ENCODE data around the gene MYZAP. TPM values are rescaled to one million over a fixed set of nuclear protein-coding genes. Genes with fewer than 3 reads are reported as not detected.

Gene MYZAP
- polyA plus RNA-seq, 1 donor (not counting 4 experiments of a cell fraction or from before 2014, with no cell fraction given) = 1.8 TPM

GRCh38 chr15:57732526-57733331 lies 141.0 kb downstream of the MYZAP start:
- Histone ChIP-seq H3K27ac (ENCODE audit: control insufficient read depth, insufficient read depth, low read length) (no peak overlapping the region), H3K4me3 (ENCODE audit: control insufficient read depth in 2 of 3, extremely low read depth in 1 of 3, insufficient read depth in 2 of 3, low read depth in 1 of 3, low read length in 3 of 3) (no peak overlapping the region), H3K79me2 (ENCODE audit: control insufficient read depth, insufficient read depth, low read length) (no peaks in the 10 kb centered on the region), H3K9me1 (ENCODE audit: control insufficient read depth, extremely low read depth, insufficient read depth, low read length) (no peaks in the 10 kb centered on the region), H4K20me1 (ENCODE audit: control insufficient read depth, extremely low read depth, insufficient read depth, low read length) (no peaks in the 10 kb centered on the region), H3K36me3 (ENCODE audit: control insufficient read depth in 2 of 2, extremely low read depth in 1 of 2, insufficient read depth in 2 of 2, low read length in 2 of 2) (no peaks in the 10 kb centered on the region), H3K9ac (ENCODE audit: control insufficient read depth, extremely low read depth, insufficient read depth, low read length) (no peak overlapping the region), H2AFZ (ENCODE audit: control insufficient read depth, low read length) (no peak overlapping the region), H3K4me1 (ENCODE audit: control insufficient read depth, extremely low read depth, insufficient read depth, low read length) (peaks cover 7% of the 10 kb centered on the region), H3K27me3 (ENCODE audit: control insufficient read depth, extremely low read depth, insufficient read depth, low read length) (no peaks in the 10 kb centered on the region), H3K4me2 (ENCODE audit: control insufficient read depth, extremely low read depth, insufficient read depth, low read depth, low read length) (peak overlapping the region; percentile 38), H3K9me3 (ENCODE audit: control insufficient read depth, low read depth, low read length) (no peaks in the 10 kb centered on the region)
- FAIRE-seq (peak; percentile 61), DNase-seq (ENCODE audit: low read depth, low spot score) (no peak)
- dilution Hi-C loops (cut with MboI; ENCODE audit: extremely low pct_ligation_motif_present, low sequenced_read_pairs) = no loop called here
- peak; percentile 77 to 83 (median 83) for TF ChIP-seq CTCF (optimal IDR thresholded peaks at IDR 0.05 in 1 of 3, IDR thresholded peaks at IDR 0.05 in 1 of 3, conservative IDR thresholded peaks at IDR 0.05 in 1 of 3; ENCODE audit: extremely low read depth in 1 of 3, insufficient read depth in 2 of 3, low read length in 3 of 3)
- TF ChIP-seq EZH2 (IDR thresholded peaks at IDR 0.05; ENCODE audit: low read length) = no peak

- no peak overlapping the region for H3K27ac ChIP-seq (ENCODE audit: control insufficient read depth, insufficient read depth, low read length)
- peaks cover 4% of the 10 kb centered on the region for H3K4me1 ChIP-seq (ENCODE audit: control insufficient read depth, extremely low read depth, insufficient read depth, low read length)
- TF ChIP-seq CTCF (optimal IDR thresholded peaks at IDR 0.05 in 1 of 3, IDR thresholded peaks at IDR 0.05 in 1 of 3, conservative IDR thresholded peaks at IDR 0.05 in 1 of 3; ENCODE audit: extremely low read depth in 1 of 3, insufficient read depth in 2 of 3, low read length in 3 of 3) (no peak), EZH2 (IDR thresholded peaks at IDR 0.05; ENCODE audit: low read length) (no peak)
- dilution Hi-C loops (cut with MboI; ENCODE audit: extremely low pct_ligation_motif_present, low sequenced_read_pairs) = no loop called here
- no peak for DNase-seq (ENCODE audit: low read depth, low spot score)
- no peaks in the 10 kb centered on the region for H3K27me3 ChIP-seq (ENCODE audit: control insufficient read depth, extremely low read depth, insufficient read depth, low read length)
- no peak overlapping the region for H3K9ac ChIP-seq (ENCODE audit: control insufficient read depth, extremely low read depth, insufficient read depth, low read length)
- no peak overlapping the region for H2AFZ ChIP-seq (ENCODE audit: control insufficient read depth, low read length)
- FAIRE-seq = no peak
- H3K79me2 ChIP-seq (ENCODE audit: control insufficient read depth, insufficient read depth, low read length) = no peaks in the 10 kb centered on the region
- H4K20me1 ChIP-seq (ENCODE audit: control insufficient read depth, extremely low read depth, insufficient read depth, low read length) = no peaks in the 10 kb centered on the region
- H3K36me3 ChIP-seq (ENCODE audit: control insufficient read depth in 2 of 2, extremely low read depth in 1 of 2, insufficient read depth in 2 of 2, low read length in 2 of 2) = no peaks in the 10 kb centered on the region
- H3K9me3 ChIP-seq (ENCODE audit: control insufficient read depth, low read depth, low read length) = no peaks in the 10 kb centered on the region
- no peaks in the 10 kb centered on the region for H3K9me1 ChIP-seq (ENCODE audit: control insufficient read depth, extremely low read depth, insufficient read depth, low read length)
- no peak overlapping the region for H3K4me3 ChIP-seq (ENCODE audit: control insufficient read depth in 2 of 3, extremely low read depth in 1 of 3, insufficient read depth in 2 of 3, low read depth in 1 of 3, low read length in 3 of 3)
- H3K4me2 ChIP-seq (ENCODE audit: control insufficient read depth, extremely low read depth, insufficient read depth, low read depth, low read length) = no peak overlapping the region
These were observed 143.2 kb downstream of the MYZAP start for GRCh38 chr15:57734860-57735259.

Other genes with a start within 250 kb of the MYZAP start
- gene CGNL1, start 215.4 kb upstream of the MYZAP start, polyA plus RNA-seq = 0.05 to 0.09 TPM (median 0.07 TPM) in 3 replicates
- 33.7 to 49.0 TPM (median 40.6 TPM) in 3 replicates for gene POLR2M, start 114.8 kb downstream of the MYZAP start, polyA plus RNA-seq